Stimulated activated CD8-positive, alpha-beta memory T cell treated with anti-CD3 and anti-CD28 coated beads, Interleukin-7, amount 100 ng/mL, for 24 hours (primary cell): ENCODE data around the gene DYNC1LI2.

Source experiments
- DNase-seq: peaks from one replicate; pipeline ENCODE4 v3.0.0-alpha.2; 2020; ENCODE audit warnings: low read depth

The DYNC1LI2 gene

GRCh38 chr16:66740010-66740409 is 11.4 kb downstream of the DYNC1LI2 start:
- DNase-seq: no peak

- no peak for DNase-seq
Observed at GRCh38 chr16:66735891-66736290, 15.5 kb downstream of the DYNC1LI2 start.

GRCh38 chr16:66731101-66731500 is 20.3 kb downstream of the DYNC1LI2 start:
- DNase-seq: no peak

- DNase-seq: no peak
Observed at GRCh38 chr16:66728804-66729203, 22.6 kb downstream of the DYNC1LI2 start.

- no peak for DNase-seq
Observed at GRCh38 chr16:66728117-66728787, 23.2 kb downstream of the DYNC1LI2 start.

- no peak for DNase-seq
Observed at GRCh38 chr16:66720766-66721165, 30.6 kb downstream of the DYNC1LI2 start.

GRCh38 chr16:66719246-66719645 is 32.2 kb downstream of the DYNC1LI2 start:
- no peak for DNase-seq

- DNase-seq: no peak
Observed at GRCh38 chr16:66717776-66718175, 33.6 kb downstream of the DYNC1LI2 start.

GRCh38 chr16:66717112-66717675 is 34.2 kb downstream of the DYNC1LI2 start:
- no peak for DNase-seq

- DNase-seq: no peak
Observed at GRCh38 chr16:66714654-66715307, 36.6 kb downstream of the DYNC1LI2 start.

- no peak for DNase-seq
Observed at GRCh38 chr16:66714062-66714461, 37.3 kb downstream of the DYNC1LI2 start.

GRCh38 chr16:66713076-66713475 is 38.3 kb downstream of the DYNC1LI2 start:
- DNase-seq: no peak

GRCh38 chr16:66712512-66712911 is 38.9 kb downstream of the DYNC1LI2 start:
- no peak for DNase-seq

- no peak for DNase-seq
Observed at GRCh38 chr16:66711581-66711980, 39.8 kb downstream of the DYNC1LI2 start.

- no peak for DNase-seq
Observed at GRCh38 chr16:66706506-66706880, 44.9 kb downstream of the DYNC1LI2 start.

GRCh38 chr16:66705790-66706505 is 45.5 kb downstream of the DYNC1LI2 start:
- no peak for DNase-seq

- no peak for DNase-seq
Observed at GRCh38 chr16:66703406-66704215, 47.8 kb downstream of the DYNC1LI2 start.

- no peak for DNase-seq
Observed at GRCh38 chr16:66701516-66701915, 49.9 kb downstream of the DYNC1LI2 start.

- no peak for DNase-seq
Observed at GRCh38 chr16:66701026-66701425, 50.4 kb downstream of the DYNC1LI2 start.

- no peak for DNase-seq
Observed at GRCh38 chr16:66699898-66700297, 51.5 kb downstream of the DYNC1LI2 start.

- DNase-seq: no peak
Observed at GRCh38 chr16:66698046-66698445, 53.4 kb downstream of the DYNC1LI2 start.
